Neural crest cell (in vitro differentiated cells): ENCODE measurements around the gene ITPR1. TPM values are rescaled to one million over a fixed set of nuclear protein-coding genes. Genes with fewer than 3 reads are reported as not detected.

Source experiments
- DNase-seq: peaks from one replicate; pipeline ENCODE4 v3.0.0; 2021; ENCODE audit warnings: low read depth, mixed read lengths, low spot score
- H3K27ac Mint-ChIP-seq: one replicate; pipeline ENCODE4 v1.8.0; 2021; ENCODE audit warnings: mild to moderate bottlenecking, mixed read lengths; ENCODE audit not compliant: unreplicated experiment
- H3K27me3 Mint-ChIP-seq: 2 replicates; pipeline ENCODE4 v1.8.0; 2021; ENCODE audit warnings: low read depth, mild to moderate bottlenecking, mixed read lengths
- H3K36me3 Mint-ChIP-seq: 2 replicates; pipeline ENCODE4 v1.8.0; 2021; ENCODE audit warnings: low read depth, mild to moderate bottlenecking, mixed read lengths
- H3K4me1 Mint-ChIP-seq: 2 replicates; pipeline ENCODE4 v1.8.0; 2021; ENCODE audit warnings: mixed read lengths
- H3K4me3 Mint-ChIP-seq: one replicate; pipeline ENCODE4 v1.8.0; 2021; ENCODE audit warnings: mild to moderate bottlenecking, mixed read lengths
- H3K9me3 Mint-ChIP-seq: 2 replicates; pipeline ENCODE4 v1.8.0; 2021; ENCODE audit warnings: mixed read lengths
- CTCF ChIP-seq: fragments of 200-600 bp; sonication (generic); conservative IDR thresholded peaks from 2 replicates; pipeline ENCODE4 v1.5.0; 2021; ENCODE audit warnings: antibody characterized with exemption, mild to moderate bottlenecking
- total RNA-seq: library from RNA; stranded (reverse); gene quantifications from 2 replicates; pipeline ENCODE4 v1.2.1, GENCODE V29; 2021

The ITPR1 gene
- total RNA-seq, 1 donor from 2014 or later, result 4.8 TPM

GRCh38 chr3:4888913-4889846 is 396.0 kb downstream of the ITPR1 start:
- no peaks in the 10 kb centered on the region for H3K4me1 Mint-ChIP-seq
- H3K36me3 Mint-ChIP-seq, result no peaks in the 10 kb centered on the region
- no peaks in the 10 kb centered on the region for H3K27me3 Mint-ChIP-seq
- no peak overlapping the region for H3K4me3 Mint-ChIP-seq
- H3K27ac Mint-ChIP-seq, result no peak overlapping the region
- no peak for TF ChIP-seq CTCF
- DNase-seq, result no peak
- no peaks in the 10 kb centered on the region for H3K9me3 Mint-ChIP-seq

- Mint-ChIP-seq H3K9me3 (no peaks in the 10 kb centered on the region), H3K4me3 (no peak overlapping the region), H3K36me3 (no peaks in the 10 kb centered on the region), H3K4me1 (no peaks in the 10 kb centered on the region), H3K27ac (no peak overlapping the region), H3K27me3 (no peaks in the 10 kb centered on the region)
- no peak for TF ChIP-seq CTCF
- no peak for DNase-seq
Observed at GRCh38 chr3:4889896-4890295, 396.7 kb downstream of the ITPR1 start.

GRCh38 chr3:4894891-4895530 is 401.9 kb downstream of the ITPR1 start:
- Mint-ChIP-seq H3K4me1 (peaks cover 6% of the 10 kb centered on the region), H3K27ac (no peak overlapping the region), H3K27me3 (no peaks in the 10 kb centered on the region), H3K9me3 (no peaks in the 10 kb centered on the region), H3K36me3 (no peaks in the 10 kb centered on the region), H3K4me3 (no peak overlapping the region)
- TF ChIP-seq CTCF, result no peak
- DNase-seq, result no peak

GRCh38 chr3:4895838-4896237 is 402.7 kb downstream of the ITPR1 start:
- Mint-ChIP-seq H3K4me3 (no peak overlapping the region), H3K27ac (no peak overlapping the region)

More at GRCh38 chr3:4895838-4896237, 402.7 kb downstream of the ITPR1 start:
- DNase-seq, result no peak
- Mint-ChIP-seq H3K36me3 (no peaks in the 10 kb centered on the region), H3K27me3 (no peaks in the 10 kb centered on the region), H3K4me1 (peaks cover 6% of the 10 kb centered on the region), H3K9me3 (no peaks in the 10 kb centered on the region)
- TF ChIP-seq CTCF, result no peak

Other genes with a start within 250 kb of the ITPR1 start
- 39.4 and 41.9 TPM in 2 replicates for gene SETMAR, start 190.0 kb upstream of the ITPR1 start, total RNA-seq
- gene SUMF1, start 26.1 kb upstream of the ITPR1 start, total RNA-seq, result 10.6 and 11.1 TPM in 2 replicates